Heart left ventricle (tissue), 13 donors: ENCODE data around the gene ARFIP2.

Experiments used
- CTCF ChIP-seq, 12 donors: fragments of 200-600 bp; sonication (generic) in 4 of 12; IDR thresholded peaks; one replicate each; pipeline versions ENCODE4 v1.5.0 to v1.8.0; 2018 to 2022; ENCODE audit warnings: antibody characterized with exemption in 12 of 12, mild to moderate bottlenecking in 5 of 12
- POLR2A ChIP-seq, 2 donors: fragments of 450-650 bp; IDR thresholded peaks; one replicate each; pipeline ENCODE4 v1.6.1; 2017; ENCODE audit warnings: antibody characterized with exemption in 2 of 2, mild to moderate bottlenecking in 2 of 2, moderate library complexity in 2 of 2
- donor health status: ischemic (EF 13 %, LVEDD 7.1; RV severe dilation, severe dysfunction).
- donor health status: DM: no; HTN: yes; CAD: no.
- donor health status: DM: no; HTN: no; CAD: no.
- donor health status: ischemic (EF 25% LVEDD 6.9; RV normal size, moderate dysfunction).
- donor health status: ischemic (EF 25% LVEDD 5.7; RV mildly dilated, moderate dysfunction).
- donor health status: ischemic (EF 35%, LVEDD 5.7; RV mildly dilated, moderate dysfunction).
- donor health status: nonischemic (EF 11% LVEDD 7.7; RV severe dilation, severe dysfunction).
- donor health status: DM: yes; HTN: yes; CAD: no.
- donor health status: PGD.
- donor health status: ischemic (EF 29% LVEDD 5.4; RV normal size, mild dysfunction).
- donor health status: nonischemic (EF 23%, LVEDD 6.1; RV moderate dilation, normal function).

GRCh38 chr11:6475936-6476335, 5.2 kb downstream of the ARFIP2 start:
- no peak for TF ChIP-seq CTCF (IDR thresholded peaks at IDR 0.05)
- no peak for TF ChIP-seq POLR2A (IDR thresholded peaks at IDR 0.05)
